ENCODE measurements around the gene MYOZ3. TPM values are rescaled to one million over a fixed set of nuclear protein-coding genes. Genes with fewer than 3 reads are reported as not detected.
A peak's percentile ranks its signal among the peaks of the same experiment; 100 is the strongest.

MYOZ3 gene
- total RNA-seq, 1 donor from 2014 or later = 3.1 TPM

DNA sequence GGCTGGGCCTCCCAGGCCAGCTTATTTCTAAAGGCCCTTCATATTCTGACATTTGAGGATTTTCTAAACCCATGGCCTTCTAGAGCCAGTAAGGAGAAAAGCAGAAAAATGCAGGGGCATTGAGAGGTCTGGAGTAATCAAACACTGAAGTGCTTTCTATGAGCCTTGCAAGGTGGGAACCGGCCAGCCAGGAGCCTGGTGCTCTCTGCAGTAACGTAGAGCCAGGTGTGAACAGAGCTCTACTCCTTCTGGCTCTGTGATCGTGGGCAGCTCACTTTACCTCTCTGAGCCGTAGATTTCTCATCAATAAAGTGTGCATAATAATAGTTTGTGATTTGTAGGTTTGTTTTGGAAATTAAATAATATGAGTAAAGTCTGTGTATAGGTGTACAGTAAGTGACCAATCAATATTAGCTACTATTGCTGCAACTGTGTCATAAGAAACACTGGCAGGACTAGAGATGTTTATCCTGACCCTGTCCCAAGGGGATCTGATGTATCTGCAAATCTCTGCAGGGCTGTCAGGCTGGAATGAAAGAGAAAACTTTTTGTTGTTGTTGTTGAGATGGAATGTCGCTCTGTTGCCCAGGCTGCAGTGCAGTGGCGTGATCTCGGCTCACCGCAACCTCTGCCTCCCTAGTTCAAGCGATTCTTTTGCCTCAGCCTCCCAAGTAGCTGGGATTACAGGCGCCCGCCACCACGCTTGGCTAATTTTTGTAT is 17.9 kb upstream of the MYOZ3 start:
- no peak for DNase-seq

DNA sequence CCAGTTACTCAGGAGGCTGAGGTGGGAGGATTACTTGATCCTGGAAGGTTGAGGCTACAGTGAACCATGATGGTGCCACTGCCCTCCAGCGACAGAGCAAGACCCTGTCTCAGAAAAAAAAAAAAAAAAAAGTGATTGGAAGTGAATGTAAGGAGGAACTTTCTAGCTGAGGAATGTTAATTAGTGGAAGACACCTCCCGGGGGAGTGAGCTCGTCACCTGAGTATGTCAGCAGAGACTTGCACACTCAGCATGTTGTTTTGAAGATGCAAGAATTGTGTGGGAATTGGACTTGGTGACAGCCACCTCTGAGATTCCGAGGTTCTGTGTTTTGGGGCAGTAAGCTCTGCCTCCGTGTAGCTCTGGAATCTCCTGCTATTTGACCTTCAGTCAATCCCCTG is 17.0 kb upstream of the MYOZ3 start:
- DNase-seq = no peak

- no peak for DNase-seq
Observed at GRCh38 chr5:150644514-150644913, 16.5 kb upstream of the MYOZ3 start.

DNA sequence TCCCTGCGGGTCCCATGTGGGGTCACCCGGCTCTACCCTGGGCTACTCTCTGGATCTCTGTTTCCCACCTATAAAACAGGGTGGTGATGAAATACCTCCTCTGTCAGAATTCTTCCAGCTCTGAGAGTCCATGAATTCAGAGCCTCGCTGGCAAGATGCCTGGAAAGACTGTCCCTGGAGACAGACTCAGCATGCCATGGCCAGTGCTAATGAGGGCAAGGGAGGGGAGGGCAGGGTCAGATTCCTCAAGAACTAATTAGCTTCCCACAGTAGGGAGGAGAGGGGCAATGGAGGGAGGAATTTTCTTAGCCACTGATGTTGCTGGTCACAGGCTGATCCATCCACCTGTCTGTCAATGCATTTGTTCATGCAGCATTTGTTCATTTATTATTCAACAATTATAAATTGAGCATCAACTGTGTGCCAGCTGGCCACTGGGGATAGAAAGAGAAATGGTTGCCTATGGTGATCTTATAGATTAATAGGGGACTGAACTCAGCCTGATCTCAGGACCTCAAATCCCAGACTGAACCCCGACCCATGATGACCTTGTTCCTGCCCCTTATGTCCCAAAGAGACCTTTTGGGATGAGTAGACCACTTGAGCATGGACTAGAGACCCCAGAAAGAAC is 15.9 kb upstream of the MYOZ3 start:
- DNase-seq = no peak

DNA sequence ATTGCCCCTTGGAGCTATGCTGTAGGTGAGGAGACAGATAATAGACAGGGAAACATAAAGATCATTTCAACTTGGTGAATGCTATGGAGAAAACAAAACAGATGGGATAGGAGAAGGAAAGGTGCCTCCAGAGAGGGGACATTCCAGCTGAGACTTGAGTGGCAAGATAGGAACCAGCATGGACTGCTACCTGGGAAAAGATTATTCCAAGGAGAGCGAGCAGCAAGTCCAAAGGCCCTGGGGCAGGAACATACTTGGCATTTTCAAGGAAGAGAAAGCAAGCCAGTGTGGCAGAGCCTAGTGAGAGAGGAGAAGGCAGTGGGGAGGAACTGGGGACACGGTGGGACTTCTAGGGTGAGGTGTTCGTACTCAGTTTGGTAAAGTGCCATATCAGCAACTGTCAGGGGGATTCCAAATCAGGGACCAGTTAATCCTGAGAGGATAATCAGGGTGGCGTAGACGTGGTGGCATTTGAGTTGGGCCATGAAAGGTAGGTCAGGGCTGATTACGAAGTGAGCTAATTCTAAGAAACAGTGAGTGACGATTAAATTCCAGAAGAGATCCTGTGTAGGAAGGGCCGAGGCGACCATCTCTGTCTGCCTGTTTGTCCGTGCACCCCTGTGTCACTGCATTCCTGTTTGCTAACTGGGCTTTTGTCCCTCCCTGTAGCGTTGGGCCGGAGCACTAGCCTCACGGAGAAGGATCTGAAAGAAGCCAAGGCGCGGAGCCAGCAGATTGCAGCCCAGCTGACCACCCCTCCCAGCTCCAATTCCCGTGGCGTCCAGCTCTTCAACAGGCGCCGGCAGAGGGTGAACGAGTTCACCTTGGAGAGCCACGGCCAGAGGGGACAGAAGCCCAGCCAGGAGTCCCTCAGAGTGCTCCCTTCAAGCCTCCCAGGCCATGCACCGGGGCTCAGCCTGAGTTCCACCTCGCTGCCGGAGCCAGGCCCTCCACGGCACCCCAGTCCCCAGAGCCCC is 13.5 kb upstream of the MYOZ3 start:
- DNase-seq = no peak

- no peak for DNase-seq
Observed at GRCh38 chr5:150648294-150649107, 12.6 kb upstream of the MYOZ3 start.

DNA sequence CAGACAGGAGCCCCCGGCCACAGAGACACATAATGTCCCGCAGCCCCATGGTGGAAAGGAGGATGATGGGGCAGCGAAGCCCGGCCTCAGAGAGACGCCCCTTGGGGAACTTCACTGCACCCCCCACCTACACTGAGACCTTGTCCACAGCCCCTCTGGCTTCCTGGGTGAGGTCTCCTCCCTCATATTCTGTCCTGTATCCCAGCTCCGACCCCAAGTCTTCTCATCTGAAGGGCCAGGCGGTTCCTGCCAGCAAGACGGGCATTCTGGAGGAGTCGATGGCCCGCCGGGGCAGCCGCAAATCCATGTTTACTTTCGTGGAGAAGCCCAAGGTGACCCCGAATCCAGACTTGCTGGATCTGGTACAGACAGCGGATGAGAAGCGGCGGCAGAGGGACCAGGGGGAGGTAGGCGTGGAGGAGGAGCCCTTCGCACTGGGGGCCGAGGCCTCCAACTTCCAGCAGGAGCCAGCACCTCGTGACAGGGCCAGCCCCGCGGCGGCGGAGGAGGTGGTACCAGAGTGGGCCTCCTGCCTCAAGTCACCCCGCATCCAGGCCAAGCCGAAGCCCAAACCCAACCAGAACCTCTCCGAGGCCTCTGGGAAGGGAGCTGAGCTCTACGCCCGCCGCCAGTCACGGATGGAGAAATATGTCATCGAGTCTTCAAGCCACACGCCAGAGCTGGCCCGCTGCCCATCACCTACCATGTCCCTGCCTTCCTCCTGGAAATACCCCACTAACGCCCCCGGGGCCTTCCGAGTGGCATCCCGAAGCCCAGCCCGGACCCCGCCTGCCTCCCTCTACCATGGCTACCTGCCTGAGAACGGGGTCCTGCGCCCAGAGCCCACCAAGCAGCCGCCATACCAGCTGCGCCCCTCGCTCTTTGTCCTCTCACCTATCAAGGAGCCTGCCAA is 11.7 kb upstream of the MYOZ3 start:
- no peak for DNase-seq

DNA sequence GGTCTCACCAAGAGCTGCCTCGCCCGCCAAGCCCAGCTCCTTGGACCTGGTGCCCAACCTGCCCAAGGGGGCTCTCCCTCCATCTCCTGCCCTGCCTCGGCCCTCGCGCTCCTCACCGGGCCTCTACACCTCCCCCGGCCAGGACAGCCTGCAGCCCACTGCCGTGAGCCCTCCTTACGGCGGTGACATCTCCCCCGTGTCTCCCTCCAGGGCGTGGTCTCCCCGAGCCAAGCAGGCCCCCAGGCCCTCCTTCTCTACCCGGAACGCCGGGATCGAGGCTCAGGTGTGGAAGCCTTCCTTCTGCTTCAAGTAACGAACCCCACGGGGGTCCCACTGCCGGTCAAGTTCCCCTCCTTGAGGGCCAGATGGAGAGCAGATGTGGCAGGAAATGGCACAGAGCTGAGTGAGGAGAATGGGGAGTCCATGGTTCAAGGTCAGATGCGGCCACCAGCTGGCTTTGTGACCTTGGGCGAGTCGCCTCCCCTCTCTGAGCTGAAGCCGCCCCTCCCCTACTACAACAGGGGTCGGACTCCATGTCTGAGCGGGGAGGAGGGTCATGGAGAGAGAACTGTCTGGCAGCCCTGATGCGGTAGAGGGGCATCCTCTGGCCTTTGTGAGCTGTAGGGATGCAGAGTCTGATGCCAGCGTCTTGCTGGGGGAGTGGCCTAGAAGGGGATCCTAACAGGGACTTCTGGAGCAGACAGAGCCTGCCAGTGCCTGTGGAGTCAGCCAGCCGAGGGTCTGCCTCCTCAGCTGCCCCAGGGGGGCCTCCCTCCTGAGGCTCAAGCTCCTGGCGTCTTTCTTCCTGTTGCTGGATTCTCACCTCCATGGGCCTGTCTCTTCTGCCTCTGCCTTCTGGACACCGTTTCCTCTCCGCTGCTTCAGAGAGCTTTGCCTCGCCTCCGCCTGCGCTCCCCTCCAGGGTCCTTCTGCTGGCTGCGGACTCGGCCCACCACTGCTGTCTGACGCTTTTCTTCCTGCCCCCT is 10.7 kb upstream of the MYOZ3 start:
- no peak for DNase-seq

DNA sequence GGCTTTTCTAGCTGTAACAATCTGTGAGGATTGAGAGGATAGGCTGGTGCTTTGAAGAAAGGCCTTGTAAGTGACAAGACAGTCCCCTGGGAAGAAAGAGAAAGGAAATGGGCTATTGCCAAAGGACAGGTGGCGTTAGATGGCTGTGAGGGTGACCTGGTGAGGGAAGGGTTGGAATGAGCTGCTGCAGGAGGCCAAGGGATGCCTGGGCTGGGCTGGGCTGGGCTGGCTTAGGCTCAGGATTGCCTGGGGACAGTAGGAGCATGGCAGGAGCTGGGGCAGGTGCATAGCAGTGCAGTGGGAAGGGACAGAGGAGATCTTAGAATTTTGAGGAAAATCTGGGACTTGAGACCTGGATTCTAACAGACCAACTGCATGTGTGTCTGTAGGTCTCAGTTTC is 9.7 kb upstream of the MYOZ3 start:
- DNase-seq = no peak

DNA sequence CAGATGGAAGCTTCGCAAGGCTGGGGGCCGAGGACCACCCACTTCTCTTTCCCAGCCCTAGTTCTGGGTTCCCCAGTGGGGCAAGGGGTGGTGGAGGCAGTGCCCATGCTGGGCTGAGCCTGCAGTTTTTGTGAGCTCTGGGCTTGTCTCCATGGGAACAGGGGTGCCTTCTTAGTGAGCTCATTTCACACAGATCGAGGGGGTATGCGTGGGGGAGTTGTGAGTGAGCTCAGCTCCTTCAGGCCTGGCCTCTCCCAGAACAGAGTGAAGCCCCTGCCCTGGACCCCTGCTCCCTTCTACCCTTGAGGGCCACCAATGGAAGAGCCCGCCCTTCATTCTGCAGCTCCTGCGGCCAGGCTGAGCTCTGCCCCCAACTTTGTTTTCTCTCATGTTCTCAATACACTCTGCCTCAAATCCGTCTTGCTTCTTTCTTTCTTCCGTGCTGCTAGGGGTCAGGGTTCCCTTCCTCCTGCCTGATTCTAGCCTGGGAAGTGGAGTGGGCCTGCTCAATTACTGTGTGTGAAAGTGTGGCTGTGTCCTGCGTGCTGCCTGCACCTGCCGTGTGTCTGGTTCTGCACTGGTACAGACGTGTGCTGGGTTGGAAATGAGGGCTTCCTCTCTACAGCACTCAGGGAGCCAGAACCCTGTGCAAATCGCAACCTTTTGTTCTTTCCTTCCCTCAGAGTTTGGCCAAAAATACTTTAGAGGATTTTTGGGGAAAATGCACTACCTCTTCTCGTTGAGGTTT is 9.0 kb upstream of the MYOZ3 start:
- no peak for DNase-seq

- no peak for DNase-seq
Observed at GRCh38 chr5:150653145-150653761, 7.8 kb upstream of the MYOZ3 start.

DNA sequence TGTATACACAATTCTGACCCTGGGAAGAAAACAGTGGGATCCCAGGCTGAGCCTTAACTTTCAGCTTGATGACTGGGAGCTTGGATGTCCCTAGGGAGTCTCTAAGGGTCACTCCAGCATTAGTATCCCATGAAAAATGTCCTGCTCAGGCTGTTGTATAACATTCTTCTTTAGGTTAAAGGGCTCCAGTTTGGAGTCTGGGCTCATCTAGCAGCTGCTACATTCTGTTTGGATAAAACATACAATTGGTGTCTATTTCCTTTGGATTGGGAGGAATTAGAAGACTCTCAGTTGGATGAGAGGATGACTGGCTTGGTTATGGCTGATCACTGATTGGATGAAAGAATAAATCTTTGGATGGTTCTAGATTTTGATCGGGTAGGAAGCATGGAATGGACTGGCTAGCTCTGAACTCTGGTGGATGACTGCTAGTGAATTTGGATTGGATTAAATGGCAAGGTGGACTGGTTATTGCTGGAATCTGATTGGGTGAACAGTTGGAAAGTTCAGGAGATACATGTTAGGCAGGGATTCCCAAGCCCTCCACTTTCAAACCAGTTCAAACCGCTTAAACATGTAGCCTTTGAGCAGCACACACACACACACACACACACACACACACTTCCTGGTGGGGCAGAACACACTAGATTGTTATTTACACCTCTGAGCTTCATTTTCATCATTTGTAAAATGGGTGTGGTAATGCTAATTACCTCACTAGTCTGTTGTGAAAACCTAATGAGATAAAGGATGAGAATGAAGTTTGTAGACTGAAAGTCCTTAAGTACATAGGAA is 7.1 kb upstream of the MYOZ3 start:
- DNase-seq = no peak

DNA sequence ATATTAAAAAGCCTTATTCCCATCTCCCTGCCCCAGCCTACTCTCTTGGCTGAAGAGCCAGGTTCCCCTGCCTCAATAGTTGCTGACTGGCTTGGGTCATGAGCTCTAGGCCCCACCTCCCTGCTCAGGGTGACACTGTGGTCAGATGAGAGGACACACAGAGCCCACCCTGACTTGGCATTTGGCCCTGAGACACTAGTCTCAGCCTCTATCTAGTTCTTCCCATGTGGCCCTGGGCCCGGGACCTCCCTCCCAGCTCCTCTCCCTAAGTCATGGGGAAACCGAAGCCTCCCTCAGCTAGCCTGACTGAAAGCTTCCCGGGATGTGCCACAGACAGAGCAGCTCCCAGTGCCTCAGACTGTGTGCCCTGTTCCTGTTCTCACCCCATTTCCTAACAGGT is 5.8 kb upstream of the MYOZ3 start:
- no peak for DNase-seq

DNA sequence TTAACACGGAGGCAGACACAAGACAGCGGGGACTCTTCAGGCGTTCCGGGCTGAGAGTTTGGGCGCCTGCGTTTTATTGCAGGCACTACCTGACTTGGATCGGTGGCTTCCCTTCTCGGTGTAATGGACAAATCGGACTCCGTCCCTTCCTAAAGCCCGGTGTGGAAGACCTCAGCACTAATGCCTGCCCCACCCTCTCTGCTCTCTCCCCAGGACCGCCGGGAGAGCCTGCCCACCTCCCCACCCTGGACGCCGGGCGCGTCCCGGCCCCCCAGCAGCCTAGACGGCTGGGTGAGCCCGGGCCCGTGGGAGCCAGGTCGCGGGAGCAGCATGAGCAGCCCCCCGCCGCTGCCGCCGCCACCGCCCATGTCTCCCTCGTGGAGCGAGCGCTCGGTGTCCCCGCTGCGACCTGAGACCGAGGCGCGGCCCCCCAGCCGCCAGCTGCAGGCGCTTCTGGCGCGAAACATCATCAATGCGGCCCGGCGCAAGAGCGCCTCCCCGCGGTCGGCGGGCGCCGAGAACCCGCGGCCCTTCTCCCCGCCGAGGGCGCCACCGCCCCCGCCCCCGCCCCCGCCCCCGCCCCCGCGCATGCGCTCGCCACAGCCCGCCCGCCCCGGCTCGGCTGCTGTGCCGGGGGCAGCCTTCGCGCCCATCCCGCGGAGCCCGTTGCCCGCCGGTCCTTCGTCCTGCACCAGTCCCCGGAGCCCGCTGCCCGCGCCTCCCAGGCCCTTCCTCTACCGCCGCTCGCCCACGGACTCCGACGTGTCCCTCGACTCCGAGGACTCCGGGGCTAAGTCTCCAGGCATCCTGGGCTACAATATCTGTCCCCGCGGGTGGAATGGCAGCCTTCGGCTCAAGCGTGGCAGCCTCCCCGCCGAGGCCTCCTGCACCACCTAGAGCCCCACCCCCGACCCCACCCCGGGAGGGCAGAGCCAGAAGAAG is 4.6 kb upstream of the MYOZ3 start:
- DNase-seq = peak; percentile 65

DNA sequence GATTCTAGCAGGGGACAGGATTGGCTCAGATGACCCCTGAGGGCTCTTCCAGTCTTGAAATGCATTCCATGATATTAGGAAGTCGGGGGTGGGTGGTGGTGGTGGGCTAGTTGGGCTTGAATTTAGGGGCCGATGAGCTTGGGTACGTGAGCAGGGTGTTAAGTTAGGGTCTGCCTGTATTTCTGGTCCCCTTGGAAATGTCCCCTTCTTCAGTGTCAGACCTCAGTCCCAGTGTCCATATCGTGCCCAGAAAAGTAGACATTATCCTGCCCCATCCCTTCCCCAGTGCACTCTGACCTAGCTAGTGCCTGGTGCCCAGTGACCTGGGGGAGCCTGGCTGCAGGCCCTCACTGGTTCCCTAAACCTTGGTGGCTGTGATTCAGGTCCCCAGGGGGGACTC is 2.9 kb upstream of the MYOZ3 start:
- no peak for DNase-seq

DNA sequence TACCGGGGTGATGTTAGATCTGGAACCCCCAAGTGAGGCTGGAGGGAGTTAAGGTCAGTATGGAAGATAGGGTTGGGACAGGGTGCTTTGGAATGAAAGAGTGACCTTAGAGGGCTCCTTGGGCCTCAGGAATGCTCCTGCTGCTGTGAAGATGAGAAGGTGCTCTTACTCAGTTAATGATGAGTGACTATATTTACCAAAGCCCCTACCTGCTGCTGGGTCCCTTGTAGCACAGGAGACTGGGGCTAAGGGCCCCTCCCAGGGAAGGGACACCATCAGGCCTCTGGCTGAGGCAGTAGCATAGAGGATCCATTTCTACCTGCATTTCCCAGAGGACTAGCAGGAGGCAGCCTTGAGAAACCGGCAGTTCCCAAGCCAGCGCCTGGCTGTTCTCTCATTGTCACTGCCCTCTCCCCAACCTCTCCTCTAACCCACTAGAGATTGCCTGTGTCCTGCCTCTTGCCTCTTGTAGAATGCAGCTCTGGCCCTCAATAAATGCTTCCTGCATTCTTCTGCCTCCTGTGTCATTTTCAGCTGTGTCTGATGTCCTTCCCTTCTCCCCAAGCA is 2.3 kb upstream of the MYOZ3 start:
- DNase-seq = no peak
